ENCODE results near the gene MGMT. TPM values are rescaled to one million over a fixed set of nuclear protein-coding genes. Genes with fewer than 3 reads are reported as not detected.

The MGMT gene
- polyA plus RNA-seq, 1 donor: 18.0 TPM

DNA sequence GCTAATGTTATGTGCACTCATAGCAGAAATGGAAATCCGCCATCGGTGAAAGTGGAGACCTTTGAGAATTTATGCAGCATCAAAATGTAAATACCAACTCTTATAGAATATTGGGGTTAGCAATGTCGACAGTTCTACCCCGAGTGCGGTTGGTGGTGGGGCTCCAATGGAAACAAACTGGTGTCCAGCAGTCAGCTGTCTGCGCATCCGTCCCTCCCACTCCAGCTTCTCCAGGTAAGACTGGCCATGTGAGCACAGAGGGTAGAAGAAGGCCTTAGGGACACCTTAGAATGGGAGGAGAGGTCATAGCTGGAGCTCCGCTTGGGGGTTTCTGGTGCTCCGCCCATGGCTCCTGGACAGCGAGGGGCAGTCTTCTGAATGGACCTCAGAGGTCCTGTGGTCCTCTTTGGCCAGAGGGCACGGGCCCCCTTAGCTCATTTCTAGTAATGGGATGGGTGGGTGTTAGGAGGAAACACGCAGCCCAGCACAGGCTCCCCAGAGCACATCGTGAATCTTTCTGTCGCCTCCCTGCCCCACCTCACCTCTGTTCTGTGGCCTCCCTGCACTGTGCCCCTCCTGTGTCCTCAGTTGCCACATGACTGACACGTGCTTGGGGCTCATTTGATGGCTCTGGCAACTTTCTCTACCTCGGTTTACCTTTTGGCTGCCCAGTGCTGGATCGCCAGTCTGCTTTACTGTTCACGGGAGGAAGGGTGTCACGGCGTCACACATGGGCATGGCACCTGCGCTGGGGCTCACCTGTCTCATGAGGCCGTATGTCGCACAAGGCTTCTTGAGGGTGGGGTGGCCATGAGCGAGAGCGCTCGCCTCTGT is 50.0 kb downstream of the MGMT start:
- Histone ChIP-seq H3K4me1 (ENCODE audit: control insufficient read depth, insufficient read depth, low read length) (no peaks in the 10 kb centered on the region), H3K36me3 (ENCODE audit: control insufficient read depth, insufficient read depth, low read length) (no peaks in the 10 kb centered on the region), H3K27ac (ENCODE audit: low read length) (no peak overlapping the region), H3K9me3 (ENCODE audit: control insufficient read depth, low read depth, low read length) (peaks cover 16% of the 10 kb centered on the region), H3K27me3 (ENCODE audit: control insufficient read depth, insufficient read depth, low read length) (no peaks in the 10 kb centered on the region), H3K4me3 (ENCODE audit: low read length) (no peak overlapping the region)
- no peak for DNase-seq
- no CpG with 5 or more reads among the region's 26 CpGs for WGBS (ENCODE audit: insufficient coverage, low lambda C conversion rate)

DNA sequence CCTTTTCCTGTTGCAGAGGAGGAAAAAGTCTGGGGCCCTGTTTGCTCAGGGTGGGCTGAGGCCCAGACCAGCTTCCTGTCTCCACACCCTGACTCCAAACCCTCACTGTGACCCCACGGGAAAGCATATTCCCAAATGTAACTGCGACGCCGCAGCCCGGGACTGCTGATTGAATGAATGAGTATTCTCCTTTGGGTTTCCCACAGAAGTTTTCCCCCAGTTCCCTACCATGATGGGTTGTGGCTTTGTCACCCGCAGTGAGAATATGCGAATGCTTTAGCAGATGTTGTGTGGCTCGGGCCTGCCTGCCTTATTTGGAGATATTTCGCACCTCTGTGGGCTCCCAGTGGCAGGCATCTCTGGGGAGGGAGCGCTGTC is 50.6 kb downstream of the MGMT start:
- DNase-seq: no peak
- no peak overlapping the region for H3K27ac ChIP-seq (ENCODE audit: low read length)
- WGBS (ENCODE audit: insufficient coverage, low lambda C conversion rate): no CpG with 5 or more reads among the region's 10 CpGs
- H3K4me1 ChIP-seq (ENCODE audit: control insufficient read depth, insufficient read depth, low read length): no peaks in the 10 kb centered on the region
- no peaks in the 10 kb centered on the region for H3K27me3 ChIP-seq (ENCODE audit: control insufficient read depth, insufficient read depth, low read length)
- H3K36me3 ChIP-seq (ENCODE audit: control insufficient read depth, insufficient read depth, low read length): no peaks in the 10 kb centered on the region
- H3K4me3 ChIP-seq (ENCODE audit: low read length): no peak overlapping the region
- peaks cover 19% of the 10 kb centered on the region for H3K9me3 ChIP-seq (ENCODE audit: control insufficient read depth, low read depth, low read length)

DNA sequence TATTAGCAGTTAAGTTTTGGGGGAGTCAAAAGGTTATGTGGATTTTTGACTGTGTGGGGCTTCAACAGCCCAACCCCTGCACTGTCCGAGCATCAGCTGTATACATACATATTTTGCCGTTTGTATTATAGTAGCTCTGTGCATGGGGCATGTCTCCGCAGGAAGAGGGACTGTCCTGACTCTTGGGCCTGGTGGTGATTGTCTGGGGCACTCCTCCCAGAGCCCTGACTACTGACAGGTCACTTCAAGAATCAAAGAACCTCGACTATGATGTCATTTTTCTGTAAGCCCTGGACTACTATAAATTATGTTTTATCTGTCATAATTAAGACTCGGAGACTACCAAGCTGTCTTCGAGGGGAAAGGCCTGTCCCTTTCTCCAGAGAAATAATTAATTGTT is 51.8 kb downstream of the MGMT start:
- WGBS (ENCODE audit: insufficient coverage, low lambda C conversion rate): 58% methylated on average over 2 of the region's 6 CpGs

DNA sequence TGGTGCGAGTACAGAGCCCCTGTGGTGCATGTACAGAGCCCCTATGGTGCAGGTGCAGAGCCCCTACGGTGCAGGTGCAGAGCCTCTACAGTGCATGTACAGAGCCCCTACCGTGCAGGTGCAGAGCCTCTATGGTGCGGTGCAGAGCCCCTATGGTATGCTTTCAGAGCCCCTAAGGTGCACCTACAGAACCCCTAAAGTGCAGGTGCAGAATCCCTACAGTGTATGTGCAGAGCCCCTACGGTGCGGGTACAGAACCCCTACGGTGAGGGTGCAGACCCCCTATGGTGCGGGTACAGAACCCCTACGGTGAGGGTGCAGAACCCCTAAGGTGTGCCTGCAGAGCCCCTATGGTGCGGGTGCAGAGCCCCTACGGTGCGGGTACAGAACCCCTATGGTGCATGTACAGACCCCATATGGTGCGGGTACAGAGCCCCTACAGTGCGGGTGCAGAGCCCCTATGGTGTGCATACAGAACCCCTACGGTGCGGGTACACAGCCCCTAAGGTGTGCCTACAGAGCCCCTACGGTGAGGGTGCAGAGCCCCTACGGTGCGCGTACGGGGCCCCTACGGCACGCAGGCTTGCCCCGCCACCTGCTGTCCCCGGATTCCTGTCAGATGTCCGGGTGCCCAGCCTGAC is 53.5 kb downstream of the MGMT start:
- no peak overlapping the region for H3K27ac ChIP-seq (ENCODE audit: low read length)
- H3K4me3 ChIP-seq (ENCODE audit: low read length): no peak overlapping the region
- no peak for DNase-seq
- WGBS (ENCODE audit: insufficient coverage, low lambda C conversion rate): no CpG with 5 or more reads among the region's 26 CpGs
- H3K4me1 ChIP-seq (ENCODE audit: control insufficient read depth, insufficient read depth, low read length): no peaks in the 10 kb centered on the region
- H3K36me3 ChIP-seq (ENCODE audit: control insufficient read depth, insufficient read depth, low read length): no peaks in the 10 kb centered on the region
- no peaks in the 10 kb centered on the region for H3K27me3 ChIP-seq (ENCODE audit: control insufficient read depth, insufficient read depth, low read length)
- H3K9me3 ChIP-seq (ENCODE audit: control insufficient read depth, low read depth, low read length): peaks cover 18% of the 10 kb centered on the region

More for the DNA sequence above, 51.8 kb downstream of the MGMT start:
- no peak overlapping the region for H3K4me3 ChIP-seq (ENCODE audit: low read length)
- DNase-seq: no peak
- peaks cover 21% of the 10 kb centered on the region for H3K9me3 ChIP-seq (ENCODE audit: control insufficient read depth, low read depth, low read length)
- no peaks in the 10 kb centered on the region for H3K36me3 ChIP-seq (ENCODE audit: control insufficient read depth, insufficient read depth, low read length)
- H3K4me1 ChIP-seq (ENCODE audit: control insufficient read depth, insufficient read depth, low read length): no peaks in the 10 kb centered on the region
- H3K27ac ChIP-seq (ENCODE audit: low read length): no peak overlapping the region
- no peaks in the 10 kb centered on the region for H3K27me3 ChIP-seq (ENCODE audit: control insufficient read depth, insufficient read depth, low read length)

DNA sequence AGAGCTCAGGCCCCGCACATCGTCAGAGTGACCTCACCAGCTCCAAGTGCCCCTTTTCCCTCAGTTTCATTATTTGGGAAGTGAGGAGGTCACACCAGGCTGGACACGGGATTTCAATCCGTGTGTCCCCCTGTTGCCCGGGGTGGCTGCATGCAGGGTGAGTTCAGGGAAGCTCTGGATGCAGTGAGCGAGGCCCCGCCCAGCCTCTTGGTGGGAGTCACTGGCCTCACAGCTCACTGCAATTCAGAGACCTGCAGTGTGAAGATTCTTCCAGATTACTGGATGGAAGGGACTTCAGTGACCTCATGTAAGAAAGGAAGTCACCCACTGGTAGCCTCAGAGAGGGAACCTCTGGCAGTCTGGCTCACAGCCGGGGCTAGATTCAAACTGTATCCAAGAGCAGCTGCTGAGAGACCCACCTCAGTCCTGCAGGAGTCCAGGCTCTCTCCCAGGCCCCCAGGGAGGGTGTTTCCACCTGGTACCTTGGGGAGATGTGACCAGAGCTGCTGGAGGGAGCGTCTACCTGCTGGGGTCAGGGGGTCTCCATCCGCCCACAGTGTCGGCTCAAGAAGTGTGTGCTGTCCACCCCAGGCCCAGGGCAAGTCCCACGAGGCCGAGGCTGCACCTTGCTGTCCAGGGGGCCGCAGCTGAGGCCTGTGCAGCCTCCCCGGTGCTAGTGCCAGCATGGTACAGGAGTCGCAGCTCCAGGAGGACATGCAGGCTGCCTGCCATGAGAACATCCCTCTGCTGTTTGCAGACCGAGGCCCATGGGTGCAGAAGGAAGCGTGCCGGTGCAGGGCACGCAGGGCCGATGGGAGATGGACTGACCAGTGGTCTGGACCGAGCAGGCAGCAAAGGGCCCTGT is 54.4 kb downstream of the MGMT start:
- Histone ChIP-seq H3K36me3 (ENCODE audit: control insufficient read depth, insufficient read depth, low read length) (no peaks in the 10 kb centered on the region), H3K27ac (ENCODE audit: low read length) (no peak overlapping the region), H3K4me3 (ENCODE audit: low read length) (no peak overlapping the region), H3K27me3 (ENCODE audit: control insufficient read depth, insufficient read depth, low read length) (no peaks in the 10 kb centered on the region), H3K4me1 (ENCODE audit: control insufficient read depth, insufficient read depth, low read length) (no peaks in the 10 kb centered on the region), H3K9me3 (ENCODE audit: control insufficient read depth, low read depth, low read length) (peaks cover 18% of the 10 kb centered on the region)
- no peak for DNase-seq
- WGBS (ENCODE audit: insufficient coverage, low lambda C conversion rate): no CpG with 5 or more reads among the region's 22 CpGs

DNA sequence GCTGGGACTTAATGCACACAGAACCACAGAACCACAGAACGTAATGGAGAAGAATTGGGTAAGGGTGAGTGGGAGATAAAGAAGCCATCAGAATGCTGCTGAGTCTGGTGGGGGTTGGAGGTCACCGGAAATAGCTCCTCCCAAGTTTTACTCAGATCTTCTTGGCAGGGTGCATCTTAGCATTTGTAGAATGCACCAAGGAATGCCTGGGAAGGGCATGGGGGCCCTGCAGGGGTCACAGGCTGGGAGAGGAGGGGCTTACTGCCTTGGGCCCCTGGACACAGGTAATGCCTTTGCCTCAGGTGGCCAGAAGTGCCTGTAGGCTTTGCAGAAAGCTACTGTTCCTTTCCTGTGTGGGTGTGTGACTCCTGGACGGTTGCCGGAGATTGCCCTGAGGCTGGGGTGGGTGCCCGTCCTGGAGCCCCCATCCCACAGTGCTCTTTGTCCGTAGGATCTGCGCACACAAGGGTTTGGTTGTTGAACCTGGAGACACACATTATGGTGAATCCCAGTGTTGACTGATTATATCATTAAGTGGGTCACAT is 55.1 kb downstream of the MGMT start:
- Histone ChIP-seq H3K4me1 (ENCODE audit: control insufficient read depth, insufficient read depth, low read length) (no peaks in the 10 kb centered on the region), H3K27me3 (ENCODE audit: control insufficient read depth, insufficient read depth, low read length) (no peaks in the 10 kb centered on the region), H3K9me3 (ENCODE audit: control insufficient read depth, low read depth, low read length) (peaks cover 21% of the 10 kb centered on the region), H3K27ac (ENCODE audit: low read length) (no peak overlapping the region), H3K36me3 (ENCODE audit: control insufficient read depth, insufficient read depth, low read length) (no peaks in the 10 kb centered on the region), H3K4me3 (ENCODE audit: low read length) (no peak overlapping the region)
- DNase-seq: no peak
- no CpG with 5 or more reads among the region's 7 CpGs for WGBS (ENCODE audit: insufficient coverage, low lambda C conversion rate)

DNA sequence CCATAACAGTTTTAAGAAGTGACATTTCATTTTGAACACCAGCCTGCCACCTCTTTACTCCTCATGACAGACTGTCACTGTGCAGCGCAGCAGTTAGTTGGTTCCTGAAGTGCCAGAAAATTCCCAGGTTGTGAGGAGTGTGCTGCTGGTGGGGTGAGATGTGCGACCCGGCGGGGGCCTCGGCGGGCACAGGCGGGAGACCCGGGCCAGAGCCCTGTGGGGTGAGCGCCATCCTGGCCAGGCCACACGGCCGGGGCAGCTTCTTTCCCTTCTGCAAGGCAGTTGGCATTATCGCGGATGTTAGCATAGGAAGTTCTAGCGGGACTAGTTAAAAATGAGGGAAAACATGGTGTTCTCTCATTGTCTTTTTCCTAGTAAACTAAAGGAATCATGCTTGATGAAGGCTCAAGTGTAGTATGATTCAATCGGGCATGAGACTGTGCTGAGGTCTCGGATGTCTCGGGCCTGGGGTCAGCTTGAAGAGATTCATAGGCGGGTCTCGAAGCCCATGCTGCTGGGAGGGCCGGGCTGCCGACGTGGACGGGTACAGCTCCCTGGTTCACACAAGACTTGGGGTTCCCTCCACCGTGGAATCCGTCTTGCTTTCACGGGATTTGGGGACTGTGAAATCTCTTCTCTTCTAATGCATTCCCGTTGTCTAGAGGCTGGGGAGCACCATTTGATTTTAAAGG is 56.1 kb downstream of the MGMT start:
- Histone ChIP-seq H3K4me3 (ENCODE audit: low read length) (no peak overlapping the region), H3K36me3 (ENCODE audit: control insufficient read depth, insufficient read depth, low read length) (peaks cover 2% of the 10 kb centered on the region), H3K4me1 (ENCODE audit: control insufficient read depth, insufficient read depth, low read length) (no peaks in the 10 kb centered on the region), H3K27me3 (ENCODE audit: control insufficient read depth, insufficient read depth, low read length) (no peaks in the 10 kb centered on the region), H3K9me3 (ENCODE audit: control insufficient read depth, low read depth, low read length) (peaks cover 25% of the 10 kb centered on the region), H3K27ac (ENCODE audit: low read length) (no peak overlapping the region)
- WGBS (ENCODE audit: insufficient coverage, low lambda C conversion rate): 100% methylated on average over 3 of the region's 27 CpGs
- no peak for DNase-seq

DNA sequence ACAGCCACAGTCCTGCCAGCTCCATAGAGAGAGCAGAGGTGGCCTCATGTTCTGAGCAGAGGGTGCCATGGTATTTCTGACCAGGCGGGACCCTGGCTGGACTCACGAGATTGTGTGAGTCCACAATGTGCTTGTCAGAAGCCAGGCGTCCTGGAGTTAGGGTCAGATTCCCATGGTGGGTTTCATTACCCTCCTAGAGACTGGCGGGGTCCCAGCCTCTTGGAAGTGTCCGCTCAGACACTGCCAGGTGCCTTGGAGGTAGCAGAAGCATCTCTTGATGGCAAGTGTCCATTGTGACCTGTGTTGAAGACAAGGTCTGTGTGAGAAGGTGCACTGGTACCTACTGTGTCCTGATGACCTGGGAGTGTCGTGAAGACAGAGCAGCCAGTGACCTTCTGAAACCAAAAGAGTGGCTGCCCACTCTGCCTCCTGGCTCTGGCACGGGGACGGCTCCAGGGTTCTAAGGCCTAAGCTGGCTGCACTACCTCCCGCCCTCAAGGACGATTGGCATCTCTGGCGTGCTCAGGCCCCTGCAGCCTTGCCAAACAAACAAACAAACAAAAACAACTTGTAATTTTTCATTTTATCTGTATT is 56.8 kb downstream of the MGMT start:
- H3K36me3 ChIP-seq (ENCODE audit: control insufficient read depth, insufficient read depth, low read length): peaks cover 2% of the 10 kb centered on the region

DNA sequence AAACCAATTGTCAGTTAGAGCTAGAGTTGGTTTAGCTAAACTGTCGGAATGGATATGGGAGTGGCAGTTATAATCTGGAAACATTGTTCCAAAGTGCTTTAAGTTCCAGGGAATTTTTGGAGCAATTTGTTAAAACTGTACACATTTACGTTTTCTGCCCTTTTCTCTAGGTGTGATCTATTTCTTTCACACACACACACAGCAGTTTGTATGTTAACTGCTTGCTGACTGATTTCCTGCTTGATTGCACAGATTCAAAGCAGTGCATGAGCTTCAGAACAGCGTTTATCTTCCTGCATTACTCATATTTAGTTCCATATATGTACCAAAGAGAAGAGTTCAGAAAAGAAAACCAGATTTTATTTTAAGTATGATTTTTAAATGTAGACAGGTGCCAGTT is 57.9 kb downstream of the MGMT start:
- DNase-seq: no peak
- H3K36me3 ChIP-seq (ENCODE audit: control insufficient read depth, insufficient read depth, low read length): peaks cover 2% of the 10 kb centered on the region
- H3K4me1 ChIP-seq (ENCODE audit: control insufficient read depth, insufficient read depth, low read length): no peaks in the 10 kb centered on the region
- no peak overlapping the region for H3K4me3 ChIP-seq (ENCODE audit: low read length)
- no peak overlapping the region for H3K27ac ChIP-seq (ENCODE audit: low read length)
- H3K27me3 ChIP-seq (ENCODE audit: control insufficient read depth, insufficient read depth, low read length): no peaks in the 10 kb centered on the region
- H3K9me3 ChIP-seq (ENCODE audit: control insufficient read depth, low read depth, low read length): peaks cover 25% of the 10 kb centered on the region
- 82% methylated on average over 2 of the region's 3 CpGs for WGBS (ENCODE audit: insufficient coverage, low lambda C conversion rate)

More for the DNA sequence above, 56.8 kb downstream of the MGMT start:
- peaks cover 25% of the 10 kb centered on the region for H3K9me3 ChIP-seq (ENCODE audit: control insufficient read depth, low read depth, low read length)
- H3K4me1 ChIP-seq (ENCODE audit: control insufficient read depth, insufficient read depth, low read length): no peaks in the 10 kb centered on the region
- DNase-seq: no peak
- WGBS (ENCODE audit: insufficient coverage, low lambda C conversion rate): no CpG with 5 or more reads among the region's 11 CpGs
- no peaks in the 10 kb centered on the region for H3K27me3 ChIP-seq (ENCODE audit: control insufficient read depth, insufficient read depth, low read length)
- H3K4me3 ChIP-seq (ENCODE audit: low read length): no peak overlapping the region
- no peak overlapping the region for H3K27ac ChIP-seq (ENCODE audit: low read length)
